Astrocyte (in vitro differentiated cells and primary cell): Measurements from ENCODE around the gene ULBP2. TPM values are rescaled to one million over a fixed set of nuclear protein-coding genes. Genes with fewer than 3 reads are reported as not detected.

Experiments used
- DNase-seq: peaks from one replicate; pipeline ENCODE4 v3.0.0-alpha.2; 2010; ENCODE audit warnings: low read depth
- FAIRE-seq: peaks from 2 replicates; lab custom pipeline; 2011; peaks lifted over from hg19 to GRCh38; lab: Jason Lieb, UNC
- H2AFZ ChIP-seq: 2 replicates; pipeline ENCODE4 v1.6.0; 2012; ENCODE audit warnings: low read depth, low read length, inconsistent platforms
- H3K27ac ChIP-seq: 2 replicates; pipeline ENCODE4 v1.5.1; 2011; ENCODE audit warnings: low read depth, low read length, inconsistent platforms
- H3K27me3 ChIP-seq: 2 replicates; pipeline ENCODE4 v1.6.0; 2011; ENCODE audit warnings: low read length, inconsistent platforms; ENCODE audit not compliant: insufficient read depth
- H3K36me3 ChIP-seq: 2 replicates; pipeline ENCODE4 v1.5.1; 2011; ENCODE audit warnings: low read length, inconsistent platforms; ENCODE audit not compliant: insufficient read depth
- H3K4me1 ChIP-seq: 2 replicates; pipeline ENCODE4 v1.5.1; 2011; ENCODE audit warnings: low read length, inconsistent platforms; ENCODE audit not compliant: insufficient read depth
- H3K4me2 ChIP-seq: 2 replicates; pipeline ENCODE4 v1.6.0; 2012; ENCODE audit warnings: low read length, inconsistent platforms
- H3K4me3 ChIP-seq: 2 replicates; pipeline ENCODE4 v1.5.1; 2011; ENCODE audit warnings: low read depth, mild to moderate bottlenecking, low read length, inconsistent platforms; ENCODE audit not compliant: insufficient read depth
- H3K79me2 ChIP-seq: 2 replicates; pipeline ENCODE4 v1.6.0; 2012; ENCODE audit warnings: mild to moderate bottlenecking, low read length, inconsistent platforms; ENCODE audit not compliant: insufficient read depth
- H3K9ac ChIP-seq: 2 replicates; pipeline ENCODE4 v1.6.0; 2012; ENCODE audit warnings: mild to moderate bottlenecking, low read length, inconsistent platforms
- H3K9me3 ChIP-seq: 2 replicates; pipeline ENCODE4 v1.5.1; 2012; ENCODE audit warnings: low read depth, mild to moderate bottlenecking, low read length, inconsistent platforms; ENCODE audit not compliant: insufficient read depth
- H4K20me1 ChIP-seq: 2 replicates; pipeline ENCODE4 v1.6.0; 2012; ENCODE audit warnings: low read length, inconsistent platforms; ENCODE audit not compliant: insufficient read depth
- H3K27ac Mint-ChIP-seq: one replicate; pipeline ENCODE4 v1.8.0; 2021; ENCODE audit warnings: mild to moderate bottlenecking, mixed read lengths; ENCODE audit not compliant: unreplicated experiment
- H3K27me3 Mint-ChIP-seq: one replicate; pipeline ENCODE4 v1.8.0; 2021; ENCODE audit warnings: low read depth, mixed read lengths; ENCODE audit not compliant: unreplicated experiment
- H3K36me3 Mint-ChIP-seq: one replicate; pipeline ENCODE4 v1.8.0; 2021; ENCODE audit warnings: low read depth, mixed read lengths; ENCODE audit not compliant: unreplicated experiment
- H3K4me1 Mint-ChIP-seq: one replicate; pipeline ENCODE4 v1.8.0; 2021; ENCODE audit warnings: low read depth, mixed read lengths; ENCODE audit not compliant: unreplicated experiment
- H3K4me3 Mint-ChIP-seq: one replicate; pipeline ENCODE4 v1.8.0; 2021; ENCODE audit warnings: mild to moderate bottlenecking, moderate library complexity, mixed read lengths; ENCODE audit not compliant: unreplicated experiment
- H3K9me3 Mint-ChIP-seq: one replicate; pipeline ENCODE4 v1.8.0; 2021; ENCODE audit warnings: mild to moderate bottlenecking, mixed read lengths; ENCODE audit not compliant: unreplicated experiment
- CTCF ChIP-seq: IDR thresholded peaks from 2 replicates; pipeline ENCODE4 v1.5.1; 2011; ENCODE audit warnings: low read depth, mild to moderate bottlenecking, inconsistent platforms, low read length, moderate library complexity; ENCODE audit not compliant: insufficient read depth
- EZH2 ChIP-seq: IDR thresholded peaks from 2 replicates; pipeline ENCODE4 v1.6.1; 2012; ENCODE audit warnings: mild to moderate bottlenecking, low read length, inconsistent platforms; ENCODE audit not compliant: insufficient read depth
- total RNA-seq: library from RNA; stranded (reverse); gene quantifications from 2 replicates; pipeline ENCODE4 v1.2.1, GENCODE V29; 2021

ULBP2 gene
- total RNA-seq, 1 donor from 2014 or later, result 7.3 TPM

DNA sequence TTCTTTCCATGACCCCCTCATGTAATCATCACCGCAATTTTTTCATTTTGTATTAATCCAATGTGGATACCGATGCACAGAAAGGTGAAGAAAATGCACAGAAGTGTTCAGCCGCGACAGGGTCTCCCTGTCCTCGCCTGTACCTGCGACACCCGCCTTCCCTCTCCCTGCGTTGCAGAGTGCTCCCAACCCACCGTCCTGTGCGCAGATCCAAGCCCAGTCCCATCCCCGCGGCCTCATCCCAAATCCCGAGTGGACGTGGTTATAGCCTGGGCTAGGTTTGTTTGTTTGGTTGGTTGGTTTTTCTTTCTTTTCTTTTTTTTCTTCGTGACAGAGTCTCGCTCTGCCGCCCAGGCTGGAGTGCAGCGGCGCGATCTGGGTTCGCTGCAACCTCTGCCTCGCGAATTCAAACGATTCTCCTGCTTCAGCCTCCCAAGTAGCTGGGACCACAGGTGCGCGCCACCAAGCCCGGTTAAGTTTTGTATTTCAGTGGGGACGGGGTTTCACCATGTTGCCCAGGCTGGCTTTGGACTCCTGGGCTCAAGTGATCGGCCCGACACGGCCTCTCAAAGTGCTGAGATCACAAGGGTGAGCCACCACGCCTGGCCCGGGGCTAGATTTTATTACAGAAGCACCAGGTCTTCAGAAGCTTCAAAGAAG lies 18.4 kb upstream of the ULBP2 start:
- peaks cover 26% of the 10 kb centered on the region for H3K9me3 Mint-ChIP-seq

DNA sequence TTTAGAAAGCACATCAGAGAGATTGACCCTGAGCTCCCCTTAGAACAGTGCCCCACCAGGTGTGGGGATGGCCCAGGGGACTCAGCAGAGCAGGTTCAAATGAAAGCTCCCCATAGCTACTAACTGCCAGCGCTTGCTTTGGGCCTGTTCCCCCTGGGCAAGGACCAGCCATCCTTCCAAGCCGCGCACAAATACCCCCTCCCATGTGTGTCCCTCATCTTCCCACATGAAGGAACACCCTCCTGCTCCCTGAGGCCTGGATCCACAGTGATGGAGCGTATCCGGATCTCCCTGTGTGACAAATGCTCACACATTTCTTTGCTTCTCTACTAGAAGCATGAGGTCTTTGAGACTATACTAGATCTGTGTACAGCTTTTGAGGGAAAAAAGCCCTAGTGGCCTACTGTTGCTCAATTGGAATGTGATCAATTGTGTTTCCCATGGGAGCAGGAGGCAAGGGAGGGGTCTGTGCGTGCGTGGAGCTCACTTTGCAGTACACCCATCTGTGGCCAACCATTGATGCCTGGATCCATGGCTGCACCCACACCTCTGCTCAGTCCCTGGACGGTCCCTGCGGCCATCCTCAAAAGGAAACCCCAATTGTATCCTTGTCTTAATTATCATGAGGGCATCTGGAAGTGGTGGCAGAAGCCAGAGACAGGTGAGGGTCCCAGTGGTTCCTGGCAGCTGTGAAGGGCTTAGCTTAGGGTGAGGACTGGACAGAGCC lies 17.4 kb upstream of the ULBP2 start:
- Histone ChIP-seq H3K4me3 (no peak overlapping the region), H3K9me3 (no peaks in the 10 kb centered on the region), H3K9ac (no peak overlapping the region), H3K4me1 (peaks cover 12% of the 10 kb centered on the region), H3K27ac (no peak overlapping the region), H3K27me3 (peaks cover 12% of the 10 kb centered on the region), H3K79me2 (no peaks in the 10 kb centered on the region), H4K20me1 (no peaks in the 10 kb centered on the region), H3K4me2 (no peak overlapping the region), H3K36me3 (no peaks in the 10 kb centered on the region), H2AFZ (no peak overlapping the region)
- H3K36me3 Mint-ChIP-seq, result peaks cover 2% of the 10 kb centered on the region
- DNase-seq (no peak), FAIRE-seq (no peak)
- H3K4me1 Mint-ChIP-seq, result peaks cover 2% of the 10 kb centered on the region
- no peak for TF ChIP-seq EZH2
- no peak for TF ChIP-seq CTCF
- H3K4me3 Mint-ChIP-seq, result peak overlapping the region; percentile 87
- H3K27ac Mint-ChIP-seq, result no peak overlapping the region
- H3K27me3 Mint-ChIP-seq, result peaks cover 86% of the 10 kb centered on the region
- H3K9me3 Mint-ChIP-seq, result peaks cover 25% of the 10 kb centered on the region

More for the DNA sequence above, 18.4 kb upstream of the ULBP2 start:
- DNase-seq (no peak), FAIRE-seq (no peak)
- Mint-ChIP-seq H3K4me1 (peaks cover 2% of the 10 kb centered on the region), H3K36me3 (peaks cover 2% of the 10 kb centered on the region), H3K4me3 (peak overlapping the region; percentile 87), H3K27ac (no peak overlapping the region), H3K27me3 (peaks cover 86% of the 10 kb centered on the region)
- Histone ChIP-seq H3K9ac (no peak overlapping the region), H3K9me3 (no peaks in the 10 kb centered on the region), H3K4me2 (peak overlapping the region; percentile 97), H3K36me3 (no peaks in the 10 kb centered on the region), H3K4me1 (peaks cover 12% of the 10 kb centered on the region), H3K27me3 (peaks cover 6% of the 10 kb centered on the region), H3K79me2 (no peaks in the 10 kb centered on the region), H4K20me1 (no peaks in the 10 kb centered on the region), H2AFZ (peak overlapping the region; percentile 76), H3K4me3 (peak overlapping the region; percentile 71), H3K27ac (no peak overlapping the region)
- no peak for TF ChIP-seq CTCF
- no peak for TF ChIP-seq EZH2

DNA sequence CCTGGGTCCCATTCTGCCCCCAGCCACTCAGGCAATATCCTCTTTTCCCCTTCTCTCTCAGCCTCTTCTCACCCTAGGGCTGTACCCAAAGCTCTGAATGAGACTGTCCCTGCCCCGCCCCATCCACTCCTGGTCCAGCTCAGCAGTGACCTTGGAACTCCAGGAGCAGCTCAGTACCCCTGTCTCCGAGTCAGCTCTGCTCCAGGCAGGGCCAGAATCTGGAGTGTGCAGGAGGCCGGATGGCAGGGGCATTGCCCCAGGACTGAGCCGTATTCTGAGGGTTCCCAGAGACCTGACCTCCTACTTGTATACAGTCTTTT lies 16.9 kb upstream of the ULBP2 start:
- no peak for FAIRE-seq
- no peak overlapping the region for H3K27ac Mint-ChIP-seq
- peaks cover 17% of the 10 kb centered on the region for H3K27me3 ChIP-seq
- peaks cover 25% of the 10 kb centered on the region for H3K9me3 Mint-ChIP-seq
- H3K27me3 Mint-ChIP-seq, result peaks cover 86% of the 10 kb centered on the region
- DNase-seq, result no peak
- peaks cover 12% of the 10 kb centered on the region for H3K4me1 ChIP-seq
- no peak for TF ChIP-seq EZH2
- no peak for TF ChIP-seq CTCF
- no peak overlapping the region for H3K4me2 ChIP-seq
- H3K36me3 Mint-ChIP-seq, result peaks cover 2% of the 10 kb centered on the region
- H3K9me3 ChIP-seq, result no peaks in the 10 kb centered on the region
- no peak overlapping the region for H2AFZ ChIP-seq
- H3K27ac ChIP-seq, result no peak overlapping the region
- no peaks in the 10 kb centered on the region for H3K36me3 ChIP-seq
- no peaks in the 10 kb centered on the region for H3K79me2 ChIP-seq
- H3K9ac ChIP-seq, result no peak overlapping the region
- no peak overlapping the region for H3K4me3 ChIP-seq
- H4K20me1 ChIP-seq, result no peaks in the 10 kb centered on the region
- H3K4me3 Mint-ChIP-seq, result no peak overlapping the region
- H3K4me1 Mint-ChIP-seq, result peaks cover 2% of the 10 kb centered on the region
